Measurements from ENCODE around the gene MRC1. TPM values are rescaled to one million over a fixed set of nuclear protein-coding genes. Genes with fewer than 3 reads are reported as not detected.
A peak's percentile ranks its signal among the peaks of the same experiment; 100 is the strongest.

The MRC1 gene
- total and polyA plus RNA-seq, 10 of the 15 experiments (the other 5 are each of a cell fraction or from before 2014, with no cell fraction given) = 0.01 to 0.21 (median 0.03) TPM; not detected in 5

GRCh38 chr10:17871036-17871435 is 61.9 kb downstream of the MRC1 start:
- RAD21 ChIA-PET (ENCODE audit: unreplicated experiment) = interaction anchor here (0.6 to 1.3 kb wide), 2 partner anchors 69 to 244 kb away, joined by 3 to 4 read pairs; no protein-coding TSS in a partner anchor
- intact Hi-C loops (cut with micrococcal nuclease; ENCODE audit: unreplicated experiment) = loop anchor here (5.0 to 10.0 kb wide), 3 partner anchors 64 to 549 kb away; partner anchors contain the start of gene MRC1
- WGBS (ENCODE audit: insufficient coverage, insufficient replicate concordance, low lambda C conversion rate, missing lambda C conversion rate) = 6% methylated on average over 6 of the region's 6 CpGs
- CTCF ChIA-PET = interaction anchor here (1.5 to 2.9 kb wide), 3 partner anchors 23 to 345 kb away, joined by 3 to 17 read pairs (median 5); no protein-coding TSS in a partner anchor
- Histone ChIP-seq H3K79me2 (ENCODE audit: control insufficient read depth, insufficient read depth, low read length) (no peaks in the 10 kb centered on the region), H3K27ac (ENCODE audit: control insufficient read depth, insufficient read depth) (no peak overlapping the region), H4K20me1 (ENCODE audit: control insufficient read depth, insufficient read depth) (no peaks in the 10 kb centered on the region), H3K27me3 (replicated peaks in 1 of 2; ENCODE audit: control insufficient read depth in 2 of 2, insufficient read depth in 2 of 2, low read length in 1 of 2) (no peaks in the 10 kb centered on the region), H3K4me1 (ENCODE audit: control insufficient read depth, insufficient read depth, low read length) (no peaks in the 10 kb centered on the region), H3K36me3 (ENCODE audit: control insufficient read depth in 2 of 2, insufficient read depth in 2 of 2, low read length in 1 of 2) (no peaks in the 10 kb centered on the region), H3K4me2 (ENCODE audit: control insufficient read depth, insufficient read depth) (no peak overlapping the region), H3K9me3 (replicated peaks; ENCODE audit: control insufficient read depth, insufficient read depth, low read length) (no peaks in the 10 kb centered on the region), H3K4me3 (no peak overlapping the region), H3K9ac (ENCODE audit: control insufficient read depth, insufficient read depth, low read length) (no peak overlapping the region), H2AFZ (ENCODE audit: control insufficient read depth, low read depth, low read length) (no peak overlapping the region)
- SMC1A ChIA-PET (ENCODE audit: uncharacterized antibody, unreplicated experiment) = interaction anchor here (3.2 kb wide), 1 partner anchor 23 kb away, joined by 30 read pairs; no protein-coding TSS in a partner anchor
- FAIRE-seq (no peak), DNase-seq (ENCODE audit: low read depth, low spot score) (no peak), ATAC-seq (no peak)
- no peak for TF ChIP-seq RELB (IDR thresholded peaks at IDR 0.05; ENCODE audit: low read depth)
- peak; percentile 57 to 65; a peak in 3 of 4 replicates for TF ChIP-seq BHLHE40 (IDR thresholded peaks at IDR 0.05; ENCODE audit: borderline replicate concordance in 1 of 2, low read depth in 2 of 2, low read length in 1 of 2)
- TF ChIP-seq ZBTB40 (IDR thresholded peaks at IDR 0.05; ENCODE audit: borderline replicate concordance) = no peak
- TF ChIP-seq RAD21 (IDR thresholded peaks at IDR 0.05; ENCODE audit: insufficient read depth, low read depth, low read length) = no peak
- POLR2A ChIA-PET = no interaction called here
- BruUV-seq (replicated peaks) = no TSS peak
- in situ Hi-C loops (cut with MboI) = no loop called here

Data from GM12878 (cell line).